Activated naive CD8-positive, alpha-beta T cell treated with anti-CD3 and anti-CD28 coated beads, Interleukin-2, amount 50 U/mL, for 16 hours (primary cell): Measurements from ENCODE around the gene DLX5.

Experiments used
- DNase-seq: peaks from one replicate; pipeline ENCODE4 v3.0.0-alpha.2; 2020; ENCODE audit warnings: low read depth, low spot score

DLX5 gene

DNA sequence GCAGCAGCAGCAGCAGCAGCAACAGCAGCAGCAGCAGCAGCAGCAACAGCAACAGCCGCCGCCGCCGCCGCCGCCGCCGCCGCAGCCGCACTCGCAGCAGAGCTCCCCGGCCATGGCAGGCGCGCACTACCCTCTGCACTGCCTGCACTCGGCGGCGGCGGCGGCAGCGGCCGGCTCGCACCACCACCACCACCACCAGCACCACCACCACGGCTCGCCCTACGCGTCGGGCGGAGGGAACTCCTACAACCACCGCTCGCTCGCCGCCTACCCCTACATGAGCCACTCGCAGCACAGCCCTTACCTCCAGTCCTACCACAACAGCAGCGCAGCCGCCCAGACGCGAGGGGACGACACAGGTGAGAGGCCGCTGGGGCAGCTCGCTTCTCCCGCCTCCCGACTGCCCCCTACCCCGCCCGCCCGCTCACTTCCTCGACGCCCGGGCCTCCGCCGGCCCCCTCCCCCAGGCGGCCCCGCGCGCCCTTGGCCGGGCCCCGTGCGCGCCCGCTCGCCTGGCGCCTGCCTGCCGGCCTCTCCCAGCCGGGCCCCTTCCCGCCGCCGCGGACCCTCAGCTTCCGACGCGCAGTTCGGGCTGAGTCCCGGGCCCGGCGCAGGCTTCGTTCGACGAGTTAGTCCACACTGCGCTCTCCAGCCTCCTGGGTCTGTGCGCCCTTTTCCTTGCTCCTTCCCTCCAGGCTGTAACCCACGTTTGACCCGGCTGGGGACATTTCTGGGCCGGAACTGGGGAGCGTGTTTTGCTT lies 18.4 kb downstream of the DLX5 start:
- DNase-seq = no peak

DNA sequence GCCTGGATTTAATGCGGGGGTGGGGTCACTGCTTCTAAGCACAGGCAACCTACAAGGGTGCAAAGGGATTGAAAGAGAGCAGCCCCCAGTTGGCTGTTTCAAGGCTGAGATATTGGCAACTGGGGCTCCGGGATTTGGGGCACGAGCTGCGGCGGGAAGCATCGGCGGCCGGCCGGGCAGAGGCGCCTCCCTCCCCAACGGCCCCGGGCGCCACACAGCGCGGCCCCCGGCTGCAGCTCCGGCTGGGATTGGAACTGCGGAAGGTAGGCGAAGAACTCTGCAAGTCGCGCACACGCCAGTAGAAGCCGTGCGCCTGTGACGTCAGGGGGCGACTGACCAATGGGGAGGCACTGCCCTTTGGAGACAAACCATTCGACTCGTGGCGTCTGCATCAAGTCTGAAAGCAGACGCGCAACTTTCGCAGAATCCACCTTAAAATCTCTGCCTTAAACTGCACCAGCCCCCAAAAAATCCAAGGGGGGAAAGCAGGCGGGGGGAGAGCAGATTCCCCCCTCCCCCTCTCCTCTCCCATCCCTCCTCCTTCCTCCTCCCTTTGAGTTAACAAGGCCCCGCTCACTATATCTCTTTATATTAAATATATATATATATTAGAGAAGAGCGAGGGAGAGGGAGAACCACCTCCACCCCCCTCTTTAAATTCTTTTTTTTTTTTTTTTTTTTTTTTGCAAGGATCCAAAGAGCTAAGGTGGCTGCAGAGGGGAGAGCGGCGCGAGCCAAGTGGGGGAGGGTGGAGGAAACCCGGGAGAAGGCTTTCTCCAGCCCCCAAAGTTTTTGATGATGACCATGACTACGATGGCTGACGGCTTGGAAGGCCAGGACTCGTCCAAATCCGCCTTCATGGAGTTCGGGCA lies 19.2 kb downstream of the DLX5 start, which contains the start of gene DLX6:
Gene DLX6, plus strand, starts transcription at position 371 of the 872 bp plus-strand sequence. Its CDS starts 425 bp downstream, at position 796.
- no peak for DNase-seq

DNA sequence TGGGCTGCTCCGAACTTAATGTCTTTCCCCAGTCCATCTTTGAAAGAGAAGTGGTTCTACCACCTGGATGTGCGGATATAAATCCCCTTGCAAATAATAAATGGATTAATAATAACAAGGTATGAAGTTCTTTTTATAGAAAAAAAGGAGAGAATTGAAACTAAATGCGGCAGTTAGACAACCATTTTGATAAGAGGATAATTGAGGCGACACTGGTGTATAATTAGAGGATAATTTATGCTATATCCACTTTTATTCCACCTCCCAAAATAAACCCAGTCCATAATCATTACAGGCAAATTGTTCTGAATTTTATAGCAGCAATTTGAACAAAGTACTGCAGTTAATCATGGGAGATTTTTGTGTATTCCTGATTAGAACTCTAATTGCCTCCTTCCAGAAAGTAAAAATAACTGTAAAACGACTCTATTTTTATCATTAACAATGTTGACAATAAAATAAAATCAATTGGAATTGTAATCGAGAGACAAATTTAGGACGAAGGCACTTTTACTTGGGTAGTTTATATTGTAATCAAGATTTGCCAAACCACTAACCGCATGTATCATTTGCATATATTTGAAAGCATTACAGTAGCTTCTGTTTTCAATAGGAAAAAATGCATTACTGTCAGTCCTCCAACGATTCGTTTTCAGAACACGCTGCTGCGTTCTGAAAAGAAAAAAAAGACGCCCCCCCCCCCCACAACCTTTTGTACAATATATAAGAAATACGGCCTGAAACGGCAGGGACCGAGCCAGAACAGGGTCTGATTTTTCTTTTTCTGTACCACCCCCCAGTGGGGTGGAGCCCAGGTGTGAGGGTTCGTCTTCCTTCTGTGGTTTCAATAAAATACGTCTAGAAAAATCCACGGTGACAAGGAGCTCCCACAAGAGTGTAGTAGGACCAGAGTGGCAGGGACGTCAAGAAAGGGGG lies 20.1 kb downstream of the DLX5 start:
- DNase-seq = no peak

DNA sequence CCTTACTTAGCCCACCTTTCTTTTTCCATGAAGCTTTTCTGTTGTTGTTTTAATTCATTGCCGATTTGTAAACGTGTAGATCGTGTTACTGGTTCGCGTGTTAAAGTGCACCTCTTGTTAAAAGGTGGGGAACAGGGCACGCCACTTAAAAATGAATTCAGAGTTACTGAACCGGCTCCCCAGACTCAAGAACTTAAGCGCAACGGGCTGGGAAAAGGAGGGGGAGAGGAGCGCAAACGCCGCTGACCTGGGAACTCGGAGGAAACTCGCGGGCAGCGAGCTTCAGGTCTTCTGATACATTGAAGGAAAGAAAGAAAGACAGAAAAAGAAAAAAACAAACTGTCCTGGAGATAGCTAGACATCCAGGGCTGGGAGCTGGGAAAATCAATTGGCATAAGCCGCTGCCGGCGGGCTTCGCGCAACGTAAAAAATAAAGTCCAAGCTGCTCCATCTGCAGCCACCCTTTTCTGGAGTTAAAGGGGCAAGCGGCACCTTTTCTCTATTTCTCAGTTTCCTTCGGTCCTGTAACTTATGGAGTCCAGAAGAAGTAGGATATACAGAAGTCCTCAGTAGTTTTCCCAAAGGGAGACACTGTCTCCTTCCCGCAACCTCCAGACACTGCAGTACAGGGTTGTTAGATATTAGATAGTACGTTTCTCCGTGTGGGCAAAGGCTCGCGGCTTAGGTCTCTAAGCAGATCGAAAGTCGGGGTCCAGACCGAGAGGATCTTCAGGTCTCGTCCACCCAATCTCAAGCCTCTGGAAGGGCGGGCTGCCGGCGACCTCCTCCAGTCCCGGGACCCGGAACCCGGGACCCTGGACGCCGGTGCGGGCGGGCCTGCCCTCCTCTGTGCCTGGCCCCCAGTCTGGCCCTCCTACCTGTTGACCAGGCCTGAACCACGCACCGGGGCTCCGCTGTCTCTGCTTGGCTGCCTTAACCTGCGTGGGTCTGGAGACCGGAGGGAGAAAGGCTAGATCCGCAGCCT lies 21.1 kb downstream of the DLX5 start:
- DNase-seq = no peak

DNA sequence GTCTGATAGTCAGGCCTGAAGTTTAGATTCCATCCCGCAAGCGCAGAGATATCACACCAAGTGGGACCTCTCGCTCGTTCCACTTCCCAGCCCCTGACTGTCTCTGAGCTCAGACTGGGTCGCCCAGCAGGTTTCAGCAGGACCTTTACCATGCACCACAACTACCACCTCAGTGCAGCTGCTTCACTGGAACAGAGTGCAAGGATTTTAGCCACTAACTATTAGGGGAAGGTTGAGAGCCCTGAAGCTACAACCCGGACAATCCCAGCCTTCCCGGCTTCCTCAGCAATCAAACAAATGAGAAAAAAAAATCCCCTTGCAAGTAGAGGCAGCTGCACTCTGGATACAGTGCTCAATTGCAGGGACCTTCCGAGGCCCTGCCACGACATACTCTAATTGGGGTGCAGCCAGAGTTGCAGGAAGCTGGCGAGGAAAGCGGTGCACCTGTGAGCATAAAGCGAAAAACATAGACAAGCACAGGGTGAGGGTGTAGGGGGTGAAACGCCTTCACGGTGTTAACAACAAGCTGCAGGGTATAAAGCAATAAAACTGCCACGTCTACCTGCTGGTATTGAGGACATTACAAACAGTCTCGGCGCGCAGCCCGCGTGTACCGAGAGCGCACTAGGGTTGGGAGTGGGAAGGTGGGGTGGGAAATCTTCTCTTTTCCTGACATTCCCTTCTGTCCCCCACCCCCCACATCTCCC lies 21.9 kb downstream of the DLX5 start:
- DNase-seq = no peak

DNA sequence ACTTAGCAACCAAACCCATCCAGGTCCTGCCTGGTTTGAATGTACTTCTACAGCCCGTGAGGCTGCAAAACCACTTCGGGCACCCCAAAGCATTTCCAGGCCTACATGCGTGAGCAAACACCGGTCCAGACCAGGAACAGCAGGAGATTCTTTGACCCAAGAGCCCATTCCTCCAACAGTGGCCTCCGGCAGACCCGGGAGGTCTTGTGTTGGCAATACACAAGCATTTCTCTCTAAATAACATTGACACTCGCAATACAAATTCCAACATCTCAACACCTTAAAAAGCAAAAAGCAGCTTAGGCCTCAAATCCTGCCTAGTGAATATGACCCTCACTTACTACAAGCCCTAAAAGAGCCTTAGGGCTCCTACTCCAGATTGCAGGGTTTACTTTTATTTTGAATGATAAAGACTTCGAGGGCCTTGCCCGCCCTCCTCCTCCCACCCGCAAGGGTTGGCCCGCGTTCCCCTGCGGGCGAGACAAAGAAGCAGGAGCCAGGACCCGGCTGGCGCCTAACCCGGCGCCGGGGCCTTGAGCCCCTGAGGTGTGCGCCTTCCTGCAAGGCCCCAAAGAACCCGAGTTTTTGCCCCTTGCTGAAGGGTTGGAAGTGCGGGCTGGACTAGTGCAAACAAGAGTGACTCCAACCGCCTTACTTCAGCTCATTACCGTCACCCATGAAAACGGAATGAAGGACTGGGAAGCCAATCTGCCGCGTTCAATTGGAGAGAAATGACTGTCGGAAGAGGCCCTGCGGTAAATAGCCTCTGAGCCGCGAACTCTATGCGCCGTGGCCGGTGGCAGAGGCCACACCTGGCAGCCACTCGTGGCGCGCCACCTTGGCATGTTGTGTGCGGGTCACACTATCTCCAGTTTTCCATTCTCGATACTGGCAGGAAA lies 22.7 kb downstream of the DLX5 start:
- no peak for DNase-seq

DNA sequence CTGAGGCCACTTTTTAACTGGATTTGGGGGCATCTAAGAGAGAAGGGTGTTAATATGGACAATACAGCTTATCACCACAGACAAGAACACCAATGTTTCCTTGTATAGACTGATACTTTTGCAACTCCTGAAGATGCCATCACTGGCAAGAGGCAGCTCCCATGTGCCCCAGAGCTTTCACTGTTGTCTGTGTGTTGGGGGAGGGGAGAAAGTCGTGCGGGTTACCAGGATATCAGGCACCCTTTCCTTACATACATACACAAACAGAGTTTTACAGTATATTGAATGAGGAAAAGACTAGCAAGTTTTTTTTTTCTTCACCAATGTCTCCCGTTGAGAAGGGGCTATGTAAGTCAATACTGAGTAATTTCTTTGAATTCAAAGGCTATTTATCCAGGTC lies 23.4 kb downstream of the DLX5 start:
- DNase-seq = no peak

DNA sequence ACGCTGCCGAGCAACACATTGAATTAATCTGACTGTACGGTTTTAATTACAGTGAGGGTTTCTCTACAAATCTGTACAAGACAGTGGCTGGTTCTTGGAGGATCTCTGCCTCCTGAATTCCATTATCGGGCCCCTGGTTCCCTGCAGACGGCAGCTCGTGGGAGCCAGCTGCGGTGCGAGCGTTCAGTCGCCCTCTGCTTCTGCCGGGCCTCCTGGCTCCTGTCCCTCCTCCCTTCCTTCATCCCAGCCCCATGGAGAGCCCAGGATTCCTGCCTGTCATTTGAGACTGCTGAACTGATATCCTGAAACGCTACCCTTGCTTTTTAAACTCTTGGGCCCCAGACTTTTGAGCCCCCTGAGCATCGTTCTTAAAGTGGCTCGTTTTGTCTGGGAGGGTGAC lies 25.9 kb downstream of the DLX5 start:
- DNase-seq = no peak

DNA sequence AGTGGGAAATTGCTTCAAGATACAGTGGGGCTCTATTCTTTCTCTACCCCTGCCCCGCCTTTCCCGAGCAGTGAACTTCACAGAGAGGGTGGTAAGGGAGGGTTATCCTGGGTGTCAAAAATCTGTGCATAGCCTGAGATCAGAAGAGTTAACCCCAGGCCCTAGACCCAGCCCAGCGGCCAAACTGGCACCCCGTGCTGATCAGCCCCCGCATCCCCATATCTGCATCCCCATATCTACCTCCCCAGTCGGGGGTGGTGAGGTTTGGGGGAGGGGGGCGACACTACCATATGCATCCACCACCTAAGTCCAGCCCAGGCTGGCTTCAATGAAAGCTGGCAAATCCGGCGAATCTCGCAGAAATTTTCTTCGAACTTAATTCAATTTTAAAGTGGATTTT lies 26.3 kb downstream of the DLX5 start:
- no peak for DNase-seq

DNA sequence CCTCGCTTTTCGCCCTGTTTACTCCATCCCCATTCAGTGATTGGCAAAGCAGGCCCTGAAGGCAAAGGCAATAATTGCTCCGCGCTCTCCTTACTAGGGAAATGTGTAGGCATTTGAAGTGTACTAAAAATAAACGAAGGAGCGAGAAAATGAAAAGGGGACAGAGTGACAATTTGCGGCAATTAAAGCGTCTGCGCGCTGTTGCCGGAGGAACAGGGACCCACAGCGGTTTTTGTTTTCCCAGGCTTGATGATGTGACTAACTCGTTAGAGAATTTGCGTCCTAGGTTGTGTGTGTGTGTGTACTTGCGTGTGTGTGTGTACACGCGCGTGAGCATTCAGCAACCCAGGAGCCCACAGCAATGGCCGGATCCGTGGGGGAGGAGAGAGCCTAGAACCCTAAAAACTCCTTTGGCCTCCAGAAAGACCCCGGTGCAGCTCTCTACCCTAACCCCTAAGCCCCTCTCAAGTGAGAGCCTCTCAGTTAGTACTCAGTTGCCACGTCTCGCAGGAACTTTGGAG lies 27.1 kb downstream of the DLX5 start:
- DNase-seq = no peak

DNA sequence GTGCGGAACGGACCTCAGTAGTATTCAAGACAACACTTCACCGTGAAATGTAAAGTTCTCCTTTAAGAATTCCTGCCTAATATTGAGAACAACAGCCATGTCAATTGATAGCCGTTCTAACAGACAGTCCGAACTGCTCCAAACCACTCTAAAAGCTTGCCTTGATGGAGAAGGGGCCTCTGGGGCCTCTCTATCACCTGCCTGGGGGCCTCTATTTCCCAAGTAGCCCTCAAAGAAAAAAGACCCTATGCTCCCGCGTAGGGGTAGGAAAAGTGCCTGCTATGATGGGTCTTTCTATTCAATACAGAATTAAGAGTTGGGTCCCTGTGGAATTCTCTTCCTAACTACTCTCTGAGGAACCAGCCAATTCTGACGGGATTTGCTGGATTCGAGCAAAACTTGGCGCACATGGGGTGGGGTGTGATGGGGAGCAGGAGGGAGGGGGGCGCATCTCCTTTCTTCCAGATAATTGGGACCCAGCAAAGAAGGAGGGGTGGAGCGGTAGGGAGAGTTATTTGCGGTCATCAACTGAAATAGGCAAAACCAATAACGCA lies 27.6 kb downstream of the DLX5 start:
- no peak for DNase-seq

DNA sequence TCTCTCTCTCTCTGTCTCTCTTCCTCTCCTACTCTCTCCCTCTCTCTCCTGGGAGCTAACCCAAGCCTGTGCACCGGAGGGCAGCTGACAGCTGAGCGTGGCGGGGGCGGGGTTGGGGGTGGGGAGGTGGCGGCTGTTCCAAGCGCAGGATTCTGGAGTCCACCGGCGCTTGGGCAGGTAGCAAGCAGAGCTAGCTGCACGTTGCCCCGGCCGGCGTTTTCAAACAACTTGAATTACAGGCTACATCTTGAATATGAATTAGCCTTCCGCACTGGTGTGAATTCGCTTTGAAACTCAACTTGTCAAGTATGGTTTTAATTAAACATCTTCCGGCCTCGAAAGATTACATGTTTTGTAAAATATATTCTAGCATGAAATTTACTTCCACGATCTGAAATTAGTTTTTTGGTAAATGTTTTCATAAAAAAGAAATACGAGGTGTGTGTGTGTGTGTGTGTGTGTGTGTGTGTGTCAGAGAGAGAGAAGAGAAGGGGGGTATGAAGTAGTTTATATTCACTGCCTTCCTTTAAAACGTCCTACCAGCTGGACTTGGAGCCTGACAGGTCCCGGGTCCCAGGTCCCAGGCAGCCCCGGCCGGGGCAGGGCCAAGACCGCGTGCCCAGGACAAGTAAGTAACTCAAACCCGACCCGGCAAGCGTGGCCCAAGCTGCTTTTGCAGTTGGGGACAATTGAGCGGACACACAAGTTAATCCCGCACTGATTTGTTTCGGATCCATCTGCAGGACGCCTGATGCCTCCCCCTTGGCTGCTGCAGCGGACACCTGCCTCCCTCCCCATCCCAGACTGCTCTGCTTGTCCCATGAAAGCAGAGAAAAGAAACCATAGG lies 28.3 kb downstream of the DLX5 start:
- DNase-seq = no peak

DNA sequence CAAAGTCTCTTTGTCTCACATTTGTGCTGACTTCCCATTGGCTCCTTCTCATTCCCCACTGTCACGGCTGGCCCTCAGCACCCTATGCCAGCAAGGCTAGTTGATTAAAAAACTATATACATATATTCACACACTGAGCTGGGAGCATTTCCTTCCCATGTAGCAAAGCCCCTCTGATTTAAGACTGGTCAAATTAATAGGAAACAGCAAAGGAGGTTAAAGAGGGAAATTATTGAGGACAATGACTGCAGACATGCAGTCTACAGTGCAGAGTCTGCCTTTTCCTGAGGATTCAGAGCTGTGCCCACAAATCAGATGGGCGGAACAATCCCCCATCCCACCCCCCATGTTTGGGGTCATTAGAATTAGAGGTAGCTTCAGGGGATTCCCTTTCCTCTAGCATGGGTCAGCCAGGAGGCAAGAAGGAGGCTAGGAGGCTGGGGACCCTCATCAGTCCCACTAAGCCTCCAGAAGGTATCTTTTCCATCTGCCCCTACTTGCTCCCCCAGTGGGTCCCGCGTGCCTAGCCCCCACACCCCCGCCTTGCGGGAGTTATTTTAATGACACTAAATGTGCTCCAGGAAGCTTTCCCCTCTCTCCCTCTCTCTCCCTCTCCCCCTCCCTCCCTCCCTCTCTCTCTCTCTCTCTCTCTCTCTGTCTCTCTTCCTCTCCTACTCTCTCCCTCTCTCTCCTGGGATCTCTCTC lies 29.1 kb downstream of the DLX5 start:
- no peak for DNase-seq

DNA sequence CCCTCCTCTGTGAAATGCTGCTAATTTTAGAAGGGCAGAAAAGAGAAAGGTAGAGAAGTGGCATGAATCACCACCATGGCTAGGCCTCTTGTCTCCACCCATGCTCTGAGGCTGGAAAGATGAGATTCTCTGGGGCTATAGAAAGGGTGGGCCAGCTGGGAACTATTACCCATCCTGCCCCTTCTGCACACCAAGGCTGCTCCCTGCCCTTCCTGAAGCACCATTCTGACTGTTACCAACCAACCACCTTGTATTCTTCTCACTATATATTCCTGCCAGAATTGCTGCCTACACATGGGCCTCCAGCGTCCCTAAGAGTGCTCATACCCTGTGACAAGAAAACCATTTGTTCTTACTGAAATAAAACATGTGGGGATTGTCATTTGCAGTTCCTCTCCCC lies 30.7 kb downstream of the DLX5 start:
- no peak for DNase-seq

DNA sequence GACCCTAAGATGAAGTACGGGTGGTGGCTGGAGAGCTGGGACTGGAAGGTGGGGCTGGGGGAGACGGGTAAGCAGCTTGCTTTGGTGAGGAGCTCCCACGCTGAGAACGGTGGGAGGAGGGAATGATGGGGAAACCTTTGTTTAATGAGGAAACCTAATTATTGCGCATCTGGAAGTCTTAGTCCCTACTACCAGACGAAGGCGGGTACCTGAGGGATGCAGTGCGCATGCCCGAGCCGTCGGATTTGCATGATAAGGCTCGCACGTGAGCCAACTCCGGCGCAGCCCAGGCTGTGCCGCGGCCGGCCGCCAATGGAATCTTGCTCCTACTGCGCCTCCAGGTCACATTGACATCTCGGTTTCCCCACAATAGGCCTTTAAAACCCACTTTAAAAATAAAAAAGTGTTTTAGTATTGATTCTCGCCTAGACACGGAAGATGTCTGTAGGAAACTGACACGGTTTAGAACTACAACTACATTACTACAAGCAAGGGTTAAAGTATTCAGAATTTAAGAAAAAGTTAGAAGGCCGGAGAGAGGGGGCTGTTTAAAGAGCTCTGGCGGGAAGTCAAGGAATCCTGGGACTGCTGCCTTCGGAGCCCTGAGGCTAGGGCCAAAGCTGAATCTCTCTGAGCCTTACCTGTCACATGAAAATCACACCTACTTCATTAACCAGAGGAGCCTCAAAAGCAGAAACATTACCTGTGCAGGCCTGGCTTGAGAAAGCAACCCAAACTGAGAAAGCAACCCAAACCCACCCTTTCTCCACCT lies 31.4 kb downstream of the DLX5 start:
- DNase-seq = no peak
